WTC11 (cell line): Measurements from ENCODE around the gene ADPRS. TPM values are rescaled to one million over a fixed set of nuclear protein-coding genes. Genes with fewer than 3 reads are reported as not detected.

ENCODE experiments used
- ATAC-seq: fragments of 200-7000 bp; cut with Tn5 transposase; 2 replicates; pipeline ENCODE4 v1.10.0; 2021; ENCODE audit warnings: mild to moderate bottlenecking, moderate library complexity
- CTCF ChIA-PET: fragments of 300-600 bp; sonication (Branson Sonifier 250); formaldehyde crosslinking; loops from one replicate; lab custom pipeline; 2021; ENCODE audit warnings: antibody characterized with exemption; lab: Charles Lee
- POLR2A ChIA-PET: fragments of 350-600 bp; sonication (Branson Sonifier 250); formaldehyde crosslinking; loops from one replicate; lab custom pipeline; 2021; ENCODE audit warnings: antibody characterized with exemption; lab: Charles Lee
- DNase-seq: peaks from one replicate; pipeline ENCODE4 v3.0.0; 2021; ENCODE audit warnings: low spot score
- H3K27ac Mint-ChIP-seq: 2 replicates; pipeline ENCODE4 v1.8.0; 2021; ENCODE audit warnings: mixed read lengths
- H3K27me3 Mint-ChIP-seq: 2 replicates; pipeline ENCODE4 v1.8.0; 2021; ENCODE audit warnings: low read depth, mild to moderate bottlenecking, moderate library complexity, mixed read lengths
- H3K36me3 Mint-ChIP-seq: 2 replicates; pipeline ENCODE4 v1.8.0; 2021; ENCODE audit warnings: mixed read lengths
- H3K4me1 Mint-ChIP-seq: 2 replicates; pipeline ENCODE4 v1.8.0; 2022; ENCODE audit warnings: mixed read lengths
- H3K4me3 Mint-ChIP-seq: 2 replicates; pipeline ENCODE4 v1.8.0; 2021; ENCODE audit warnings: mild to moderate bottlenecking, moderate library complexity, mixed read lengths
- H3K9me3 Mint-ChIP-seq: 2 replicates; pipeline ENCODE4 v1.8.0; 2021; ENCODE audit warnings: mixed read lengths
- ATF2 ChIP-seq: sonication (generic); formaldehyde crosslinking; IDR thresholded peaks from 2 replicates; pipeline ENCODE4 v1.8.1; 2022; ENCODE audit warnings: low read depth, missing genetic modification reagents, borderline replicate concordance
- ATF3 ChIP-seq: sonication (generic); formaldehyde crosslinking; conservative IDR thresholded peaks from 2 replicates; pipeline ENCODE4 v1.8.1; 2022; ENCODE audit warnings: mild to moderate bottlenecking, missing genetic modification reagents
- CBFB ChIP-seq: sonication (generic); formaldehyde crosslinking; IDR thresholded peaks from 2 replicates; pipeline ENCODE4 v1.8.1; 2022; ENCODE audit warnings: mild to moderate bottlenecking, low read depth, missing genetic modification reagents
- CREM ChIP-seq: sonication (generic); formaldehyde crosslinking; IDR thresholded peaks from 2 replicates; pipeline ENCODE4 v1.8.1; 2022; ENCODE audit warnings: mild to moderate bottlenecking, missing genetic modification reagents, moderate library complexity
- E2F5 ChIP-seq: sonication (generic); formaldehyde crosslinking; IDR thresholded peaks from 2 replicates; pipeline ENCODE4 v1.8.1; 2022; ENCODE audit warnings: mild to moderate bottlenecking, moderate library complexity, missing genetic modification reagents
- EMX1 ChIP-seq: fragments of 250-450 bp; sonication (Bioruptor Pico); IDR thresholded peaks from 2 replicates; pipeline ENCODE4 v1.8.0; 2021; ENCODE audit warnings: mild to moderate bottlenecking
- FOXK1 ChIP-seq: sonication (generic); formaldehyde crosslinking; IDR thresholded peaks from 2 replicates; pipeline ENCODE4 v1.8.0; 2022; ENCODE audit warnings: mild to moderate bottlenecking, moderate library complexity, missing genetic modification reagents
- GRHL2 ChIP-seq: fragments of 250-450 bp; sonication (Bioruptor Pico); IDR thresholded peaks from 2 replicates; pipeline ENCODE4 v1.8.0; 2022; ENCODE audit warnings: mild to moderate bottlenecking, moderate library complexity; ENCODE audit not compliant: insufficient replicate concordance, severe bottlenecking
- GTF2I ChIP-seq: fragments of 250-450 bp; sonication (Bioruptor Pico); conservative IDR thresholded peaks from 2 replicates; pipeline ENCODE4 v1.4.0; 2021; ENCODE audit warnings: mild to moderate bottlenecking
- NFATC4 ChIP-seq: fragments of 250-450 bp; sonication (Bioruptor Pico); IDR thresholded peaks from 2 replicates; pipeline ENCODE4 v1.9.0; 2021; ENCODE audit warnings: mild to moderate bottlenecking
- NFYB ChIP-seq: sonication (generic); formaldehyde crosslinking; conservative IDR thresholded peaks from 2 replicates; pipeline ENCODE4 v1.8.0; 2022; ENCODE audit warnings: low read depth, missing genetic modification reagents
- NR1H2 ChIP-seq: sonication (generic); formaldehyde crosslinking; IDR thresholded peaks from 2 replicates; pipeline ENCODE4 v1.9.0; 2021; ENCODE audit warnings: mild to moderate bottlenecking, moderate library complexity, missing genetic modification reagents
- NR2C2 ChIP-seq: sonication (generic); formaldehyde crosslinking; IDR thresholded peaks from 2 replicates; pipeline ENCODE4 v1.8.0; 2022; ENCODE audit warnings: mild to moderate bottlenecking, missing genetic modification reagents
- PREB ChIP-seq: sonication (generic); formaldehyde crosslinking; IDR thresholded peaks from 2 replicates; pipeline ENCODE4 v1.8.1; 2022; ENCODE audit warnings: mild to moderate bottlenecking, missing genetic modification reagents, moderate library complexity, borderline replicate concordance
- SMAD3 ChIP-seq: sonication (generic); formaldehyde crosslinking; IDR thresholded peaks from 2 replicates; pipeline ENCODE4 v1.8.0; 2022; ENCODE audit warnings: missing genetic modification reagents, mild to moderate bottlenecking, borderline replicate concordance
- SMAD4 ChIP-seq: sonication (generic); formaldehyde crosslinking; IDR thresholded peaks from 2 replicates; pipeline ENCODE4 v1.8.0; 2022; ENCODE audit warnings: mild to moderate bottlenecking, missing genetic modification reagents
- USF1 ChIP-seq: sonication (generic); formaldehyde crosslinking; IDR thresholded peaks from 2 replicates; pipeline ENCODE4 v1.8.0; 2022; ENCODE audit warnings: mild to moderate bottlenecking, missing genetic modification reagents
- ZBTB43 ChIP-seq: sonication (generic); formaldehyde crosslinking; IDR thresholded peaks from 2 replicates; pipeline ENCODE4 v1.8.1; 2023; ENCODE audit warnings: mild to moderate bottlenecking, missing genetic modification reagents
- ZNF416 ChIP-seq: fragments of 250-450 bp; sonication (Bioruptor Pico); IDR thresholded peaks from 2 replicates; pipeline ENCODE4 v1.9.0; 2021; ENCODE audit warnings: mild to moderate bottlenecking, inconsistent platforms
- ZNF532 ChIP-seq: fragments of 250-450 bp; sonication (Bioruptor Pico); IDR thresholded peaks from 2 replicates; pipeline ENCODE4 v1.9.0; 2021; ENCODE audit warnings: mild to moderate bottlenecking, borderline replicate concordance
- total RNA-seq: library from RNA; stranded (reverse); gene quantifications from 3 replicates; pipeline ENCODE4 v1.2.3, GENCODE V29; 2021

Gene ADPRS
- total RNA-seq, 1 experiment from 2014 or later: 32.7 TPM

- no peak for TF ChIP-seq NFYB (CRISPR knock-in tag)
- no peak for TF ChIP-seq EMX1 (CRISPR knock-in tag)
- TF ChIP-seq USF1 (CRISPR knock-in tag): no peak
- TF ChIP-seq CREM (CRISPR knock-in tag): no peak
- TF ChIP-seq ATF2 (CRISPR knock-in tag): no peak
- TF ChIP-seq FOXK1 (CRISPR knock-in tag): no peak
- TF ChIP-seq ATF3 (CRISPR knock-in tag): no peak
- no peak for TF ChIP-seq PREB
- no peak for TF ChIP-seq GTF2I (CRISPR knock-in tag)
- no peak for TF ChIP-seq SMAD3 (CRISPR knock-in tag)
- TF ChIP-seq E2F5: no peak
- TF ChIP-seq ZBTB43 (CRISPR knock-in tag): no peak
- TF ChIP-seq NR1H2 (CRISPR knock-in tag): no peak
- TF ChIP-seq NFATC4 (CRISPR knock-in tag): no peak
- CTCF ChIA-PET: no interaction called here
- no peaks in the 10 kb centered on the region for H3K9me3 Mint-ChIP-seq
- peaks cover 13% of the 10 kb centered on the region for H3K4me1 Mint-ChIP-seq
- H3K36me3 Mint-ChIP-seq: peaks cover 26% of the 10 kb centered on the region
- no peak overlapping the region for H3K4me3 Mint-ChIP-seq
- POLR2A ChIA-PET: no interaction called here
- no peak for ATAC-seq
- H3K27me3 Mint-ChIP-seq: no peaks in the 10 kb centered on the region; the same call in 1 of the 2 replicates
- peak; percentile 3 for DNase-seq
- no peak overlapping the region for H3K27ac Mint-ChIP-seq
Measured at GRCh38 chr1:36091141-36091540, 2.4 kb downstream of the ADPRS start.

- no peaks in the 10 kb centered on the region for H3K27me3 Mint-ChIP-seq
- H3K36me3 Mint-ChIP-seq: peaks cover 26% of the 10 kb centered on the region
- no peaks in the 10 kb centered on the region for H3K9me3 Mint-ChIP-seq
- DNase-seq (peak; percentile 3), ATAC-seq (no peak)
- peaks cover 17% of the 10 kb centered on the region for H3K4me1 Mint-ChIP-seq
- ChIA-PET CTCF (no interaction called here), POLR2A (no interaction called here)
- H3K4me3 Mint-ChIP-seq: no peak overlapping the region
- no peak overlapping the region for H3K27ac Mint-ChIP-seq
- TF ChIP-seq SMAD4 (no peak), NR2C2 (CRISPR knock-in tag) (no peak), NFYB (CRISPR knock-in tag) (no peak), CBFB (no peak), ZNF416 (no peak), GRHL2 (CRISPR knock-in tag) (no peak), ATF2 (CRISPR knock-in tag) (no peak), FOXK1 (CRISPR knock-in tag) (no peak), ZNF532 (CRISPR knock-in tag) (no peak)
Measured at GRCh38 chr1:36091698-36092097, 3.0 kb downstream of the ADPRS start.
